Measurements from ENCODE around the gene MARCHF2. TPM values are rescaled to one million over a fixed set of nuclear protein-coding genes. Genes with fewer than 3 reads are reported as not detected.

Gene MARCHF2
- total RNA-seq, 4 donors from 2014 or later = 167 to 296 (median 203) TPM

GRCh38 chr19:8386990-8387389 is 26.1 kb upstream of the MARCHF2 start:
- ATAC-seq (ENCODE audit: low FRiP score) (no peak), DNase-seq (ENCODE audit: low spot score) (no peak)
- TF ChIP-seq CTCF (IDR thresholded peaks at IDR 0.05) = no peak

- DNase-seq (ENCODE audit: low spot score) = no peak
- no peak for TF ChIP-seq CTCF (IDR thresholded peaks at IDR 0.05)
- no peak for ATAC-seq (ENCODE audit: low FRiP score)
Measured at GRCh38 chr19:8387688-8388611, 25.2 kb upstream of the MARCHF2 start.

- no peak for TF ChIP-seq CTCF (IDR thresholded peaks at IDR 0.05)
- ATAC-seq (ENCODE audit: low FRiP score) (no peak), DNase-seq (ENCODE audit: low spot score) (no peak)
Measured at GRCh38 chr19:8388612-8388958, 24.5 kb upstream of the MARCHF2 start.

- peak; percentile 96 for DNase-seq (ENCODE audit: low spot score)
- TF ChIP-seq CTCF (IDR thresholded peaks at IDR 0.05) = peak in 1 of 3 donors; percentile 19
- ATAC-seq (ENCODE audit: low FRiP score) = peak; percentile 99
Measured at GRCh38 chr19:8389891-8390616, 23.1 kb upstream of the MARCHF2 start, which contains the start of gene RAB11B. TSS of gene RAB11B (plus strand) at chr19:8390360. CDS start at chr19:8390417, 57 bp downstream.

- peak; percentile 97 for DNase-seq (ENCODE audit: low spot score)
- peak; percentile 91 for ATAC-seq (ENCODE audit: low FRiP score)
- TF ChIP-seq CTCF (IDR thresholded peaks at IDR 0.05) = no peak
Measured at GRCh38 chr19:8390617-8390981, 22.5 kb upstream of the MARCHF2 start.

- no peak for ATAC-seq (ENCODE audit: low FRiP score)
- DNase-seq (ENCODE audit: low spot score) = no peak
- TF ChIP-seq CTCF (IDR thresholded peaks at IDR 0.05) = no peak
Measured at GRCh38 chr19:8391198-8392016, 21.7 kb upstream of the MARCHF2 start.

Data from omental fat pad (tissue), 4 donors.